Measurements from ENCODE around the gene LTBP1.

Gene LTBP1

GRCh38 chr2:33115728-33116127 lies 169.0 kb downstream of the LTBP1 start:
- DNase-seq (ENCODE audit: low read depth) = no peak

- no peak for DNase-seq (ENCODE audit: low read depth)
These were observed 170.0 kb downstream of the LTBP1 start for GRCh38 chr2:33116799-33117198.

- DNase-seq (ENCODE audit: low read depth) = no peak
These were observed 171.9 kb downstream of the LTBP1 start for GRCh38 chr2:33118651-33119050.

GRCh38 chr2:33121416-33121815 lies 174.7 kb downstream of the LTBP1 start:
- DNase-seq (ENCODE audit: low read depth) = no peak

- no peak for DNase-seq (ENCODE audit: low read depth)
These were observed 175.2 kb downstream of the LTBP1 start for GRCh38 chr2:33121925-33122324.

- no peak for DNase-seq (ENCODE audit: low read depth)
These were observed 176.0 kb downstream of the LTBP1 start for GRCh38 chr2:33122726-33123125.

- no peak for DNase-seq (ENCODE audit: low read depth)
These were observed 176.5 kb downstream of the LTBP1 start for GRCh38 chr2:33123216-33123615.

GRCh38 chr2:33126552-33126951 lies 179.8 kb downstream of the LTBP1 start:
- no peak for DNase-seq (ENCODE audit: low read depth)

GRCh38 chr2:33126958-33127357 lies 180.2 kb downstream of the LTBP1 start:
- DNase-seq (ENCODE audit: low read depth) = no peak

GRCh38 chr2:33129263-33130053 lies 182.7 kb downstream of the LTBP1 start:
- no peak for DNase-seq (ENCODE audit: low read depth)

GRCh38 chr2:33130054-33130447 lies 183.3 kb downstream of the LTBP1 start:
- DNase-seq (ENCODE audit: low read depth) = no peak

- DNase-seq (ENCODE audit: low read depth) = no peak
These were observed 183.8 kb downstream of the LTBP1 start for GRCh38 chr2:33130544-33130943.

- DNase-seq (ENCODE audit: low read depth) = no peak
These were observed 184.4 kb downstream of the LTBP1 start for GRCh38 chr2:33131111-33131510.

- no peak for DNase-seq (ENCODE audit: low read depth)
These were observed 185.0 kb downstream of the LTBP1 start for GRCh38 chr2:33131749-33132148.

GRCh38 chr2:33133454-33133952 lies 186.8 kb downstream of the LTBP1 start:
- DNase-seq (ENCODE audit: low read depth) = no peak

GRCh38 chr2:33134086-33134771 lies 187.5 kb downstream of the LTBP1 start:
- no peak for DNase-seq (ENCODE audit: low read depth)

GRCh38 chr2:33134791-33135560 lies 188.2 kb downstream of the LTBP1 start:
- DNase-seq (ENCODE audit: low read depth) = no peak

- no peak for DNase-seq (ENCODE audit: low read depth)
These were observed 188.9 kb downstream of the LTBP1 start for GRCh38 chr2:33135645-33136044.

- no peak for DNase-seq (ENCODE audit: low read depth)
These were observed 189.3 kb downstream of the LTBP1 start for GRCh38 chr2:33136056-33136455.

GRCh38 chr2:33136566-33136965 lies 189.8 kb downstream of the LTBP1 start:
- DNase-seq (ENCODE audit: low read depth) = no peak

GRCh38 chr2:33137331-33137730 lies 190.6 kb downstream of the LTBP1 start:
- no peak for DNase-seq (ENCODE audit: low read depth)

- DNase-seq (ENCODE audit: low read depth) = no peak
These were observed 193.2 kb downstream of the LTBP1 start for GRCh38 chr2:33139949-33140348.

- no peak for DNase-seq (ENCODE audit: low read depth)
These were observed 194.7 kb downstream of the LTBP1 start for GRCh38 chr2:33141476-33141875.

All from stimulated activated CD8-positive, alpha-beta memory T cell treated with anti-CD3 and anti-CD28 coated beads, Interleukin-15, amount 100 ng/mL, for 24 hours (primary cell).